ENCODE measurements around the gene FBXW7. TPM values are rescaled to one million over a fixed set of nuclear protein-coding genes. Genes with fewer than 3 reads are reported as not detected.
A peak's percentile ranks its signal among the peaks of the same experiment; 100 is the strongest.

The FBXW7 gene
- total and polyA plus RNA-seq, 2 of the 13 experiments (the other 11 are each of a cell fraction or from before 2014, with no cell fraction given), result 5.0 to 40.9 TPM

- 0 out of 2 replicates have a peak, but pooled peaks have one; percentile 19 for TF ChIP-seq ARNTL (CRISPR knock-in tag; IDR thresholded peaks at IDR 0.05)
- no peak for TF ChIP-seq SNAI1 (CRISPR knock-in tag; IDR thresholded peaks at IDR 0.05; ENCODE audit: borderline replicate concordance)
- no peak for TF ChIP-seq ZNF326 (CRISPR knock-in tag; IDR thresholded peaks at IDR 0.05; ENCODE audit: borderline replicate concordance)
- no peak for TF ChIP-seq NFATC3 (CRISPR knock-in tag; IDR thresholded peaks at IDR 0.05)
- TF ChIP-seq HIVEP1 (CRISPR knock-in tag; IDR thresholded peaks at IDR 0.05), result no peak
- no peak for TF ChIP-seq NFE2L1 (CRISPR knock-in tag; IDR thresholded peaks at IDR 0.05; ENCODE audit: borderline replicate concordance)
- TF ChIP-seq, protein P1, sequence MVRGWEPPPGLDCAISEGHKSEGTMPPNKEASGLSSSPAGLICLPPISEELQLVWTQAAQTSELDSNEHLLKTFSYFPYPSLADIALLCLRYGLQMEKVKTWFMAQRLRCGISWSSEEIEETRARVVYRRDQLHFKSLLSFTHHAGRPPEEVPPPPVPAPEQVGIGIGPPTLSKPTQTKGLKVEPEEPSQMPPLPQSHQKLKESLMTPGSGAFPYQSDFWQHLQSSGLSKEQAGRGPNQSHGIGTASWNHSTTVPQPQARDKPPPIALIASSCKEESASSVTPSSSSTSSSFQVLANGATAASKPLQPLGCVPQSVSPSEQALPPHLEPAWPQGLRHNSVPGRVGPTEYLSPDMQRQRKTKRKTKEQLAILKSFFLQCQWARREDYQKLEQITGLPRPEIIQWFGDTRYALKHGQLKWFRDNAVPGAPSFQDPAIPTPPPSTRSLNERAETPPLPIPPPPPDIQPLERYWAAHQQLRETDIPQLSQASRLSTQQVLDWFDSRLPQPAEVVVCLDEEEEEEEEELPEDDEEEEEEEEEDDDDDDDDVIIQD (CRISPR knock-in tag; IDR thresholded peaks at IDR 0.05; ENCODE audit: low read depth), result peak; percentile 79; the same call in 1 of the 2 replicates
- TF ChIP-seq SATB2 (CRISPR knock-in tag; IDR thresholded peaks at IDR 0.05), result 0 out of 2 replicates have a peak, but pooled peaks have one; percentile 53
- TF ChIP-seq, protein P2, sequence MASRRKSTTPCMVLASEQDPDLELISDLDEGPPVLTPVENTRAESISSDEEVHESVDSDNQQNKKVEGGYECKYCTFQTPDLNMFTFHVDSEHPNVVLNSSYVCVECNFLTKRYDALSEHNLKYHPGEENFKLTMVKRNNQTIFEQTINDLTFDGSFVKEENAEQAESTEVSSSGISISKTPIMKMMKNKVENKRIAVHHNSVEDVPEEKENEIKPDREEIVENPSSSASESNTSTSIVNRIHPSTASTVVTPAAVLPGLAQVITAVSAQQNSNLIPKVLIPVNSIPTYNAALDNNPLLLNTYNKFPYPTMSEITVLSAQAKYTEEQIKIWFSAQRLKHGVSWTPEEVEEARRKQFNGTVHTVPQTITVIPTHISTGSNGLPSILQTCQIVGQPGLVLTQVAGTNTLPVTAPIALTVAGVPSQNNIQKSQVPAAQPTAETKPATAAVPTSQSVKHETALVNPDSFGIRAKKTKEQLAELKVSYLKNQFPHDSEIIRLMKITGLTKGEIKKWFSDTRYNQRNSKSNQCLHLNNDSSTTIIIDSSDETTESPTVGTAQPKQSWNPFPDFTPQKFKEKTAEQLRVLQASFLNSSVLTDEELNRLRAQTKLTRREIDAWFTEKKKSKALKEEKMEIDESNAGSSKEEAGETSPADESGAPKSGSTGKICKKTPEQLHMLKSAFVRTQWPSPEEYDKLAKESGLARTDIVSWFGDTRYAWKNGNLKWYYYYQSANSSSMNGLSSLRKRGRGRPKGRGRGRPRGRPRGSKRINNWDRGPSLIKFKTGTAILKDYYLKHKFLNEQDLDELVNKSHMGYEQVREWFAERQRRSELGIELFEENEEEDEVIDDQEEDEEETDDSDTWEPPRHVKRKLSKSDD (CRISPR knock-in tag; IDR thresholded peaks at IDR 0.05; ENCODE audit: low read depth), result peak; percentile 92
- TF ChIP-seq, protein P3, sequence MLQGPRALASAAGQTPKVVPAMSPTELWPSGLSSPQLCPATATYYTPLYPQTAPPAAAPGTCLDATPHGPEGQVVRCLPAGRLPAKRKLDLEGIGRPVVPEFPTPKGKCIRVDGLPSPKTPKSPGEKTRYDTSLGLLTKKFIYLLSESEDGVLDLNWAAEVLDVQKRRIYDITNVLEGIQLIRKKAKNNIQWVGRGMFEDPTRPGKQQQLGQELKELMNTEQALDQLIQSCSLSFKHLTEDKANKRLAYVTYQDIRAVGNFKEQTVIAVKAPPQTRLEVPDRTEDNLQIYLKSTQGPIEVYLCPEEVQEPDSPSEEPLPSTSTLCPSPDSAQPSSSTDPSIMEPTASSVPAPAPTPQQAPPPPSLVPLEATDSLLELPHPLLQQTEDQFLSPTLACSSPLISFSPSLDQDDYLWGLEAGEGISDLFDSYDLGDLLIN (CRISPR knock-in tag; IDR thresholded peaks at IDR 0.05; ENCODE audit: borderline replicate concordance), result no peak
- peak; percentile 86 for TF ChIP-seq ISL2 (CRISPR knock-in tag; IDR thresholded peaks at IDR 0.05)
- no peak for TF ChIP-seq CCDC6 (CRISPR knock-in tag; IDR thresholded peaks at IDR 0.05)
- TF ChIP-seq ZBTB44 (CRISPR knock-in tag; IDR thresholded peaks at IDR 0.05), result no peak
- no peak for TF ChIP-seq ZNF282 (IDR thresholded peaks at IDR 0.05; ENCODE audit: partially characterized antibody)
- no peak for TF ChIP-seq PRDM15 (CRISPR knock-in tag; IDR thresholded peaks at IDR 0.05)
- no peak for TF ChIP-seq ZNF724P (CRISPR knock-in tag; IDR thresholded peaks at IDR 0.05; ENCODE audit: borderline replicate concordance)
- peak; percentile 60; the same call in 1 of the 2 replicates for TF ChIP-seq FOXA1 (IDR thresholded peaks at IDR 0.05)
- TF ChIP-seq FOXA1 (CRISPR knock-in tag; IDR thresholded peaks at IDR 0.05), result peak; percentile 92
- no peak for TF ChIP-seq ZFP90 (CRISPR knock-in tag; IDR thresholded peaks at IDR 0.05; ENCODE audit: borderline replicate concordance)
- peak; percentile 62 for TF ChIP-seq CEBPG (CRISPR knock-in tag; IDR thresholded peaks at IDR 0.05)
These were observed 50.1 kb downstream of the FBXW7 start (continued) for GRCh38 chr4:152485726-152486276.

Measured in HepG2 (cell line).